ENCODE data around the gene SOX3.

SOX3 gene

DNA sequence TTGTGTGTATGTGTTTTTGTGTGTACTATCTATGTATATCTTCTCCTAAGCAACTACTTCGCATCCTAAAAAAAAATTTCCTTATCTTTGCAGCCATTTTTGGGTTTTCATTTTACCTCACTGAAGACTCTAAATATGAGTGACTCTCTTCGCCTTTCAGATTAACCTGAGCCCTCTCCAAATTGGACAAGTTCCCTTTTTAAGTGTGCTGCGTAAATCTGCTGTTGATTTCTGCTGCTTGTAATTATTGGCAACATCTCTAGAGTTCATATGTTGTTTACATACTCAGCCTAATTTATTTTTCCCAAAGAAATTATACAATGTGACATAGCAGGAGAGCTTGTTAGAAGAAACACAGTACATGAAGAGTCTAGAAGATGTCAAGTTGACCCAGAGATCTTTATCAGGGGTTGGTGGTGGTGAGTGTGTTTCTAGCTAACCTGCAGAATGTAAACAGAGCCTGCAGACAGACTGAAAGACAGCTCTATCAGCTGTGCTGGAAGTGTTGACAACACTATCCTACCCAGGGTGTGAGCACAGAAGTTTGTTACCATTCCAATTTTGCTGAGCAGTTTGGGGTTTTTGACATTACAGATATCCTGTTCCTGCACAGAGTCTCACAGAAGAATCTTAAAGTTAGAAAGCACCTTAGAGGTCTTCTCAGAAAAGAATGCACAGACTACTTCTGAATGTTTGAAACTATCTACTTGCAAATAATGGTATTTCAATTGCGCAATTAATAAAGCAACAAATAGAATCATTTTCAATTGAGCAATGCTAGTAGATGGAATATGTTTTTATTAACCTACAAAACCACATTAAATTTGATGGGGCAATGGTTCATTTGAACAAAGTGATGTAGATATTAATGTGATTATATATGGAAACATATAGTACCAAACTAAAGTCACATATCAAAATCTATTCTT is 12.5 kb downstream of the SOX3 start:
- no peak for DNase-seq

DNA sequence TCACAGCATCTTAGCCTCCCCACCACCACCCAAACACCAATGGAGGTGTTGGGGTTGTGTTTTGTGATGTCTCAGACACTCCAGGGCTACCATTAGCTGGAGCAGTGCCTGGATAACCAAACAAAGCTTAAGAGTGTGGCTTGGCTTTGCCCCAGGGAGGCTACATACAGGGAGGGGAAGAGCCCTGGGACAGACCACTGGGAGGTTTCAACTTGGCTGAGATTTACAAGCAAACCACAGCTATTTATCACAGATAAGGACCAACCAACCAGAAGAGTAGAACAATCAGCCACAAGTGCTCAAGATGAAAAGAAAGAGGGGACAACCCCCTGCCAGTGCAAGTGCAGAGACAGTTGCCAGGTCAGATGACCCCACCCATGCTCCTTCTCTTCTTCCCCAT is 24.1 kb downstream of the SOX3 start:
- DNase-seq = no peak

DNA sequence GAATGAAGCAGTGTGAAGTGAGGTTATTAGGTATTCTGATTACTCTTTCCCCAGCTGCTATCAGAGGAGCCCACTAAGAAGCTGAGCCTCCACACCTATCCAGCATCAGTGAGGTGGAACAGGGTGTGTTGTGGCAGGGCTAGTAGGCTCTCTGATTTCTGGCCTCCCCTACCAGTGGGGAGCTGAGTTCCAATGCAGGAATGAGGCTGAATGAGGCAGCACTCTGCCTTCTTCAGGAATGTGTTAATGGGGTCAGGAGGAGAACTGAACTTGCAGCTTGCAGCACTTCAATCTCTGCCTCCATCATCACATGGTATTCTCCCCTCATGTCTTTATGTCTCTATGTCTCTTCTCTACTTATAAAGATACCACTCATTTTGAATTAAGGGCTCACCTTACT is 26.9 kb downstream of the SOX3 start:
- no peak for DNase-seq

- DNase-seq = no peak
Measured at GRCh38 chrX:140475025-140475424, 29.8 kb downstream of the SOX3 start.

- DNase-seq = no peak
Measured at GRCh38 chrX:140467211-140467610, 37.7 kb downstream of the SOX3 start.
